B cell (primary cell): Measurements from ENCODE around the gene GOLPH3.

Source experiments
- EZH2 ChIP-seq: IDR thresholded peaks from 2 replicates; pipeline ENCODE4 v1.6.1; 2012; ENCODE audit warnings: borderline replicate concordance, low read depth, mild to moderate bottlenecking, moderate library complexity, low read length; ENCODE audit not compliant: insufficient read depth, poor library complexity, severe bottlenecking
- TF ChIP-seq, protein P1 (sequence below): fragments of 200-600 bp; IDR thresholded peaks from one replicate; pipeline ENCODE4 v1.8.0; 2022; ENCODE audit warnings: antibody characterized with exemption, mild to moderate bottlenecking

DNA sequence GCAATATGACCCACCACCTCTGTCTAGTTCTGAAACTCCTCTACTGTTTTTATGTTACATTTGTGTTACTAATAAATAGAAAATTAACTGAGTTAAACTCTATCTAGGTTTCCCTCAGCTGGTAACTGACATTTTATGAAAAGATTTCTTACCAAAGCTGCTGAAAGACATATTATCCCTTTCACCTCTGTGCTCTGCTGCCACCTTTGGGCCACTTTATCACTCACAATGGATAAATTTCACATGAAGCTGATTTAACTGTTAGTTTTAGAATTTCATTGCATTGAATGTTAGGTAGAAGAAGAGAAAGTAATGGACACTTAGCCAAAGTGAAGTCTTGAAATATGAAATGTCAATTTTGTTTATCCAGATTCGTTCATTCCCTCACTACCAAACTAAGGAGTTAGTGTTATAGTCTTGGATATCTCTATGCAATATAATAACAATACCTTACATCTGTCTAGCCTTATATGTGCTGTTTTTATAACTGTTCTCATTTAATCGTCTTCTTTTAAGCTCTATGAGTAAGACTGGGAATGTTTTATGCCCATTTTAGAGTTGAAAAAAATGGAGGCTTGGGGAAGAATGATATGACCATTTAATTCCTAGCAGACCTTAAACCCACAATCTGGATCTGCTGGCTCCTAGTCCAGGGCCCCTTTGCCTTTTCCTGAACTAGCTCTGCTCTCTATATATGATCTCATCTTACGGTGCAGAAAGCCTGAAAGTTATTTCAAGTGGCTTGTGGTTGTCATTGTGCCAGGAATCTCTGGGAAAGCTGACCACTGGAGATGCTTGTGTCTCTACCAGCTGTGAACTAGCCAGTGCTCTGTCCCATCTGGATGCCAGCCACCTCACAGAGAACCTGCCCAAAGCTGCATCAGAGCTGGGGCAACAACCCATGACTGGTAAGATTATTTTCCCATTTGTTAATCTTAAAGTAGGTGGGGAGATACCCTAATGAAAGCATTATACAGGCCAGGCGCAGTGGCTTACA lies 97.1 kb downstream of the GOLPH3 start:
- TF ChIP-seq, protein P1, sequence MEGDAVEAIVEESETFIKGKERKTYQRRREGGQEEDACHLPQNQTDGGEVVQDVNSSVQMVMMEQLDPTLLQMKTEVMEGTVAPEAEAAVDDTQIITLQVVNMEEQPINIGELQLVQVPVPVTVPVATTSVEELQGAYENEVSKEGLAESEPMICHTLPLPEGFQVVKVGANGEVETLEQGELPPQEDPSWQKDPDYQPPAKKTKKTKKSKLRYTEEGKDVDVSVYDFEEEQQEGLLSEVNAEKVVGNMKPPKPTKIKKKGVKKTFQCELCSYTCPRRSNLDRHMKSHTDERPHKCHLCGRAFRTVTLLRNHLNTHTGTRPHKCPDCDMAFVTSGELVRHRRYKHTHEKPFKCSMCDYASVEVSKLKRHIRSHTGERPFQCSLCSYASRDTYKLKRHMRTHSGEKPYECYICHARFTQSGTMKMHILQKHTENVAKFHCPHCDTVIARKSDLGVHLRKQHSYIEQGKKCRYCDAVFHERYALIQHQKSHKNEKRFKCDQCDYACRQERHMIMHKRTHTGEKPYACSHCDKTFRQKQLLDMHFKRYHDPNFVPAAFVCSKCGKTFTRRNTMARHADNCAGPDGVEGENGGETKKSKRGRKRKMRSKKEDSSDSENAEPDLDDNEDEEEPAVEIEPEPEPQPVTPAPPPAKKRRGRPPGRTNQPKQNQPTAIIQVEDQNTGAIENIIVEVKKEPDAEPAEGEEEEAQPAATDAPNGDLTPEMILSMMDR: peak; percentile 64
- TF ChIP-seq EZH2: no peak
